GM04504 (cell line): ENCODE data around the gene SND1.

Experiments used
- DNase-seq: peaks from one replicate; pipeline ENCODE4 v3.0.0-alpha.2; 2012; ENCODE audit warnings: low read depth

SND1 gene

DNA sequence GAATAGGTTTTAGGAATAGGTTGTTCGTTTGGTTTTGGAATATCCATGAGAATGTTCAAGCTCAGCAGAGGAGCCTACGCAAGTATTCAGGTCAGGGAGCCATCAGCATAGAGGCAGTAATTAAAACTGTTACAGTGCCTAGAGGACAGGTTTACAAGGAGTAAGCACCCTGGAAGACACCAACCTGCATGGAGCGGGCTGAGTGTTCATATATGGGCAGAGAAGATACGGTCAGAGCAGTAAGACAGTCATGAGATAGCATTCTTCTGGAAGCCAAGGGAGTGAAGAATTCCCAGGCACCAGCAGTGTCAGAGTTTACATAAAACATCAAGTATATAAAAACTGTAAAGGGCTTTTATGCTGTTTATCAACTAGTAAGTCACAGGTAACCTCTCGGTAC, 282.7 kb downstream of the SND1 start:
- no peak for DNase-seq

DNA sequence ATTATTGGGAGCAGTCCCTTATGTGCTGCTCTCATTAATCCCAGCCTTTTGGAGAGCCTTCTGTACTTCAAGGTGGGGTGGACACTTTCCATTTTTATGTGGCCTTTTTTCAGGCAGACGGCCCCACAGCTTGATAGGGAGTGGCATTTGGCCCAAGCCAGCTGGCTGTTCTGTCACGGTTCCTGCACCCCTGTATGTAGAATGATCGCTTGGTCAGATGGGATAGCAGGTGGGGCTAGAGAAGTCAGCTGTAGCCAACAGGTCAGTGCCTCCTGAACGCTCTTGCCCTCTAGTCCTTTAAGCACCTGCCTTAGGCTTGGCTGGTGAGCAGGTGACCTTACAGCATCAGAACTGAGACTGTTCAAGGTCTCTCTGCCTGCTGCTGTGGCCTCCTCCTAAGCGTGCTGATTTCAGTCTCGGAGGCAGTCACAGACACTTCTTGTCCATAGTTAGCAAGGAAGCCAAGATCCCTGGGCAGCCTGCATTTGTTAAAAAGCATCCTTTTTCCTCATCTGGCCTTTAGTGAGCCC, 283.9 kb downstream of the SND1 start:
- no peak for DNase-seq

DNA sequence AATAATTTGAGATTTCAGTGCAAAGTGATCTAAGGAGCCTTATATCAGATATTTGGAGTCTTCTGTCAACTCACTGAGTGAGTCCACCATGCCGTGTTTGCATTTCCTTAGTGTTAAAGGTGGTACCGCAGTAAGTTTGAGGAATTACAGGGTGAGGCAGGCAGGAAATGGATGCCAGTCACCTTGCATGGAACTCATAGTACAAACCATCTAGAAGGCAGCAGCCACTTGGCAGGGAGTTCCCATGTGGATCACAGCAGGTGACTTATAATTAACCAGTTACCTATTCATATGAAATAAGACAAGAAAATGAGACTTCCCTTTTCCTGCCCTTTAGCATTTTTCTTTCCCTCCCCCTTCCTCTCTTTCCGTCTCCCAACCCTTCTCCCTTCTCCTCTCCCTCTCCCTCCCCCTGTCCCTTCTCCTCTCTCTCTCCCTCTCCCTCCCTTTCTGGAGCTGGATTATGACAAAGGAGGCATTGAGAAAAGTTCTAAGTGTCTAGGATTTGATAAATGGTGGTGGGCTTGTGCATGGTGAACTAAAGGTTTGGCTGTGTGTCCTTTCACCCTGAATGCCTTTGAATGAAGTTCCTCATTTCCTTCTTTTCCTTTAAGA, 285.2 kb downstream of the SND1 start:
- DNase-seq: no peak

DNA sequence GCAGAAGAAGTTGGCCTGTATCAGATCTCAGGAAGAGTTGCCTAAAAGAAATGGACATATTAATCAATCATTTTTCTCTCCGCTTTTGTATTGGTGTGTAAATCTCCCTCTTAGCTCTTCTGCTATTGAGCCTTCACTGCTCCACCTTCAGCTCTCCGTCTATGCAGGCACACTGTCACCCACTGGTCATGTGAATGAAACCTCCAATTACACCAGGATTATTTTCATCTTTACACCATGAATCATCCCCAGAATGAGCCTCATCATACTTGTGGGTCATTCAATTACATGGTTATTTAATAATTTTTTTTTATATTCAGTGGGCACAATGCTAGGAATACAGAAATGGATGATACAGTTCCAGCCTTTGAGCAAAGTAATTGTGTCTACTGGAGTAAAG, 286.6 kb downstream of the SND1 start:
- DNase-seq: peak; percentile 60

DNA sequence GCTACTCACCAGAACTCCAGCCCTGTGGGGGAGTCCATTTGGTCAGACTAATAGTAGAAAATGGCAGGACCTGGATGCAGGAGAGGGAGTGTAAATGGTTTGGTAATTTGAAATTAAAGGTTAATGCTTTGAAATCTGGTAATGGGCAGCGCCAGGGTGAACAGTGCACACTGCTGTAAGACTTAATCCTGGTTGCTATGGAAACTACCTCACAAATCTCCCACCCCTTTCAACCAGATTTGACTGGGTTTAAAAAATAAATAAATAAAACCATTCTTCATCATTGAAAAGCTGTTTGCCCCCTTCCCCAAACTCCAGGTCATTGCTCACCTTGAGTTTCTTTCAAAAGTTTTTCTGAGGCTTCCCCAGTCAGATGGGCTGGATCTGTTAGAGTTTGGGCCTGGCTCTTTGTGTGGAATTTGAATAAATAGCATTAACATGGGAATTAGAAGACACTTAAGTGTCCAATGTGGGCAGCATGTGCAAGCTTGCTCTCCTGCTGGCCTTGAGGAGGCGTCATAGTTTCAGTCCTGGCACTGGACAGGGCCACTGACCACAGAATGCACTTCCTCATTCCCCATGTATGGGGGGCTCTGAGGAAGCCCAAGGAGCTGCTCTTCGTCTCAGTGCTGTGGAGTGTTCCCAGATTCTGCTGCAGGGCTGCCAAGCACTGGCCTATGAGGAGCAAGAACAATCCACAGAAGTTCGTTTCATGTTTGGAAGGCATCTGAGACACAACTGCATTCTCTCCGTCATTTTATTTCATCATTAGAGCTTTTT, 288.6 kb downstream of the SND1 start:
- DNase-seq: peak; percentile 8

DNA sequence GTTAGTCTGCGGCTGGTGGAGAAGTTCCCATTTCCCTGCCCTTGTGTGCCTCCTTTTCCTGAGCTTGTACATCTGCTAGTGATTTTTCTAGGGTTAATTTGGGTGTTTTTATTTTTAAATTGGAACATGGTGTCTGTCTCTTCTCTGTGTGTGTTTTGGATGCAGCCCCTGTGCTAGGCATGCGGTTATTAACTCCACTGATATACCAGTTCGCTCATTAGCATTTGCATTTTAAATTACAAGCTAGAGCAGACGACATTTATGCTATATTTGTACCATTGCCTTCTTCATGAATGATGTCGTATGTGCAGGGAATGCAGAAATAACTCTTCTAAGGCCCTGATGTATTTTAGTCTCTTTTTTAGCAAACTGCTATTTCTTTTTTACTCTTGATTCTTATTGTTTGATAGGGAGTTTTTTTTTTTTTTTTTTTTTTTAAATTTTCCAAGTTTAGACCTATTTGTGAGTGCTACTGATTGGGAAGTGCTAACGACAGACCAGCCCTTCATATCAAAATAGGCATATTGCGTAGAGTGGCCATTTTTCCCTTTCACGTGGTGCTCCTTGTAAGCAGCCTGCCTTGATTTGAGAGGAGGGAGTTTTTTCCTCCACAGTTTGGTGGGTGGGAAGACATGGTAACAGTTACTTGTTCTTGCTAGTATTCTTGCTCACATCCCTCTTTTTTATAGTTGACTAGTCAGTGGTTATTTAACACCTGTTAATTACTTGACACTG, 289.6 kb downstream of the SND1 start:
- no peak for DNase-seq

DNA sequence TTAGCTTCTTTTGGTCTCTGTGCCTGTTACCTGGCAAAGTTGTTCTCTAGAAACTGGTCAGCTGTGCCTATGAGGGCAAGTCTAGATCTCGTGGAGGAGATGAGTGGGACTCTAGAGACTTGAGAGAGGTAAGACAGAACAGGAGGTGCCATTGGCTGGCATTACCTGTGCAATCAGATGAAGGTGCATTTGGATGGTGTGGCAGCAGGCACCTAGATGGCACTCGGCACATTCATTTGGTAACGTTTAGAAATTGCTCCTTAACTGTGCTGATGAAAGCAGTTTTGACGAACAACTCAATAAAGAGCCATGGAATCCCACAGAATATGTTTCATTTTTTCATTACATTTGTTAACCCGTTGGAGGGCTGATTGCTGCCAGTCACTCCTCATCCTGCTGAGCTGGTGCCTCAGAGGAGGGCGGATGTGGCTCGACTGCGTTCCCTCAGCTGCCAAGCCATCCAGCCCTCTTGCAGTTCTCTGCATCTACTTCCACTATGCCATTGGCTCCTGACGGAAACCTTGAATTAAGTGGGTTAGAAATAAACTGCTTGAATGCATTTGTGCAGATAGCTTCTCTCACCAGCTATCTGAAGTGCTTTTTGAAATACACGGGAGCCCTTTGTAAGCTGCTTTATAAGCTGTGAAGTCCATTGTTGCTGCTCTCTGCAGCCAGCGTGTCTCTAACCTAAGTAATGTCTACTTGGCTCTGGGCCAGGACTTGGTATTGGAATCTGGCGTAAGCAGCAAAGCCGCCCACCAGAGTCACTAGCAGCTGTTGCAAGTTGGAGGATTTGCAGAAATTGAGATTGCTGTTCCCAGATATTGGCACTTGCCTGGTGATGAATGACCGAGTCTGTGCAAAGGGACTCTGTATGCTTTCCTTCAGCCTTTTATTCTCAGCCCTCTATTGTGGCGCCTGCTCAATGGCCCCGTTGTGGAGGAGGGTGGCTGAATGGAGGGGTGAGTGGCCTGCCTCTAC, 291.8 kb downstream of the SND1 start:
- DNase-seq: no peak

DNA sequence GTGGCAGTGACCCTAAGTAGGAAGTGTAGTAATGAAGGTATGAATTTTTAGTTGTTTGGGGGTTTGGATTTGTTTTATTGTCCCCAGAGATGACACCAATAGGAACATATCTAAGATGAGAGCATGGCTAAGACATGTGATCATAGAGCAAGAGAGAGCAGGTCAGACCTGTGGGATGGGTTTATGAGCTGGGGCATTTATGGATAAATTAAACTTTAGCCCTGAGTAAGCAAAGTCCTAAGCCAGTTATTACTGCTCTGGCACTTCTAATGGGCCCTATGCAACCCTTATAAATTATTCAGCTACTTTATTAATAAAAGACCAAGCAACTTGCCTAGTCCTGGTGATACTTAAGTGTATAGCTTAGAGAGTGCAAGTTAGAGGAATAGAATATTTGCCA, 294.1 kb downstream of the SND1 start:
- no peak for DNase-seq

DNA sequence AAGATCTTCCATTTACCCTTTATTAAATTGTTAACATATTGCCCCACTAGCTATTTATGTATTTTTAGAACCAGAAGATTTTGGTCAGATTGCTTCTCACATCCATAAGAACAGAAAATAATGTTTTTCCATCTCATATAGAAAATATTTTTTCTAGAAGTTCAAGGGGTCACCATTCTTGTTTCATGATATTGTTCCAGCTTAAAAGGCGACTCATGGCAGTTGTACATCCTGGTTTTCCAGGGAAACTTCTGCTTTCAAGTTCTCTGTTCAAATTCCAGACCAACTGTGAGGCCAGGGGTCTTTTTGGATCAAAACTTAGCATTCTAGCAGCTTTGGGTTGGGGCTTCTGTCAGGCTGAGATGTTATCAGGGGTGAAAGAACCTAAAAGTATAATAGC, 294.9 kb downstream of the SND1 start:
- DNase-seq: no peak

DNA sequence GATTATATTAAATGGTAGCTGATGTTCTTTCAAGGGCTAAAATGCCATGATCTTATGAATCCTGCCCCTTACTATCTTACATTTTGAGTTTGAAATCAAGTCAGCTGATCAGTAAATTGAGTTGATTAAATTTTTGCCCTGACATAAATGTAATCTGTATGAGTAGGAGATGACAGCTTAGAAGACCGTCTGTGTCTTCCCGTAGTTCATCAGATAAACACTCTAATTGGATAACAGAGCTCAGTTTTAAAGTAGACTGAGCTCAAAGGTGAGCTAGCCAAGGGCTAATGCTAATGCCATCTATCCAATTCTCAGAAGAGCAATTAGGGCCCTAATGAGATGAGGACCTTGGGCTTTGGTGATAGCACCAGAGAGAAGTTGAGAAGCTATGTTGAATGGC, 296.3 kb downstream of the SND1 start:
- DNase-seq: no peak

DNA sequence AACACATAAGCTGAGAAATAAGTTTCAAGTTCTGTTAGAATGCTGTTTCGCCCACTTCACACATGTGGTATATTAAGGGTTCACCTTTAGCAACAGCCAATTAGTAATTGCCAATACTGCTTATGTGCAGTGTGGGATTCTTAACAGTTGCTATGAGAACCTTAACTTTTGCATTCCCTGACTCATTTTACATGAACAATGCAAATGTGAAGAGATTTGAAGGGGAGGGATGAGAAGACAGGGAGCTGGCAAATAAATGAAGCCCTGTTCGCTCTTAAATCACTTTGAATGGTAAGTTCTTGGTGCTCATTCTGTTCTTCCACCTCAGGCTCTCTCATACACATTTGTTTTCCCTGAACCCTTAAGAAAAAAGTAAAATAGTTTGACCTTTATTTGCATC, 296.9 kb downstream of the SND1 start:
- DNase-seq: no peak

DNA sequence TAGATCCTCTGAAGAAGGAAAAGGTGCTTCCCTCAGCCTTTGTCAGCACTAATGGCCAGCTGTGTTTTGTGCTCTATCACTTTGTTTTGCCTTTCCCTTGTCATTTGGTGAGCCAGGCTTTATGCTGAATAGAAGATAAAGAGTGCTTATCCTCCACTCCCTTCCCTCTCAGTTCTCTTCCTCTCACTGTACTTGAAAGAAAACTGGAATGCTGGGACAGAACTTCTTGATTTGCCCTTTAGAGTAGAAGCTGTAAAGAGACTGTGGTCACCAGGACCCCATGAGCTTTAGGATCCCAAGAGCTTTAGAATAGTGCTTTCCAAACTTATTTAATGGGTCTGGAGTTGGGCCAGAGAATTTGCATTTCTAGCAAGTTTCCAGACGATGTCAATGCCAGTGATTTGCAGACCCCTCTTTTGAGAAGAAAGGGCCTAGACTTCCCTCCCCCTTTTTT, 297.8 kb downstream of the SND1 start:
- DNase-seq: no peak

DNA sequence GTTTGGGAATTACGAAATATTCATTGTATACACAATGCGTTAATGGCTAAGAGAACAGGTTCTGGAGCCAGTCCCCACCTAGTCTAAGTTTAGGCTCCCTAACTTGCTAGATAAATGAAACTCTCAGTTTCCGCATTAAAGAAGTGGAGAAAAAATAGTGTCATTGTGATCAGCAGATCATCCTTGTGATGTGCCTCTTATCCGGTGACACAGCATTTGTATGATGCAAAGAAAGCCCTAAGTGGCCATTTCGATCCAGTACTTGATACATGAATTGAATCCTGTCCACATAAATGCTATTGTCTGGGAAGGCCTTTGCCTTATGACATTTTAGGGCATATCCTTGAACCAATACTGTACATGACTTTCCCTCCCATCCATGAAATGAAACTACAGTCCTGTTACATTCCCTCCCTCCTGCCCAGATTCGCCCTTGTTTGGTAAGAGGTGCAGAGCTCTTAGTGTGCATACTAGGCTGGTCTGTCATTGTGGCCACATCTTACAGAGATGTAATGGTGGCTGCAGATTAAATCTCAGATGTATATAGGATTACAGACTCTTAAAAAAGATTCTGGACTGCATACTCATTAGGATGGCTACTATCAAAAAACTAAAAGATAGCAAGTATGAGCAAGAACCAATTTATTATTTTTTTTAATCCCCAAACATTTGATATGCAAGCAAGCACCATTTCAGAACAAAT, 298.4 kb downstream of the SND1 start:
- no peak for DNase-seq

DNA sequence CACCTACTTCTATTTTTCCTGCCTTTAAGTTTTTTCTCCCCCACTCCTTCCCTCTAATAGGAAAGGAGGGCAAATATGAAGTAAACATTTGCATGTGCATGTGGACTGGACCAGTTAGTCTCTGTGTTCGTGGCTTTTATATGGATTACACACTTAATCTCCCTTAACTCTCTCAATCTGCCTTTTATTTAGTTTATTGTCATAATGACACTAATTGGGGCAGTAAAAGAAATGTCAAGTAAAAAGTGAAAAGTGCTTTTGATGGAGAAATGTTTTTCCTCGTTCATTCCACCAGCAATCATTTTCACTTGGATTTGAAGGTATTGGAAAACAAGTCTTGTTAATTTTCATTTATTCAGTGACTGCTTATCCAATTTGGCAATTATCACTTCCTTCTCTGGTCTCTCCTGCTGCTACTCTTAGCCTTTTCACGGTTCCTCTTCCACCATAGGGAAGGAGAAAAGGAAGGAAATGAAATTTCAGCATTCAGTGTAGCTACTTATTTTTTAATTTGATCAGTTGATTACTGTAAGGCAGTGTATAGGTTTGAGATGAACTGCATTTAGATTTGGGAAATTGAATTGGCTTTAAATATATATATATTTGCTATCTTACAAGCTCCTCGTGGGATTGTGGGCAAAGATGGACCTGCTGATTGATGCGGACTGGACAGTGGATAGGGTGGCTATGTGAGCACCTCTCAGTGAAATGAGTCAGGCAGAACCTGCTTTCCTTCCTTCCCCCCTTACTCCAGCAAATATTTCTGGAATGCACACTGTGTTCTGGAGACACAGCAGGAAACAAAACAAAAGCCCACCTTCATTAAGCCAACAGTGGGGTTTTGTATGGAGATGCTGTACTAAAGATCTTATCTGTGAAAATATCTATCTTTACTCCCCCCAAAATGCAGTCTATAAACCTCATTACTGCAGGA, 301.7 kb downstream of the SND1 start:
- no peak for DNase-seq

DNA sequence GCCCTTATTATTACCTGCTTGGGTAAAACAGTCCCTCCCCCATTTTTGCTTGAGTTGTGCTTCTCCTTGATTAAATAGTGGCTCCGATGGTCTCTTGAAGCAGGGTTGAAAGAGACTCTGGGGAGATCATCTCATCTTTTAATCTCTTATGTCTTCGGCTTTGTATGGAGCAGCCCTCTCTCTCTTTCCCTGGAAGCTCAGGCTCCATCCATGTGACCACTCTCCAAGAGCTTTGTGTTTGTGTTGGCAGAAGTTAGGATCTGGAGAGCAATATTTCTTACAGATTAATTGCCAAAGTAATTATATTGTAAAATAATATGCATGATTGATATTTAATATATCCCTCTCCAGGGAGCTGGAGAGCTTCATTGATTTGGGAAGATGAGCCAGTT, 302.4 kb downstream of the SND1 start:
- DNase-seq: no peak

DNA sequence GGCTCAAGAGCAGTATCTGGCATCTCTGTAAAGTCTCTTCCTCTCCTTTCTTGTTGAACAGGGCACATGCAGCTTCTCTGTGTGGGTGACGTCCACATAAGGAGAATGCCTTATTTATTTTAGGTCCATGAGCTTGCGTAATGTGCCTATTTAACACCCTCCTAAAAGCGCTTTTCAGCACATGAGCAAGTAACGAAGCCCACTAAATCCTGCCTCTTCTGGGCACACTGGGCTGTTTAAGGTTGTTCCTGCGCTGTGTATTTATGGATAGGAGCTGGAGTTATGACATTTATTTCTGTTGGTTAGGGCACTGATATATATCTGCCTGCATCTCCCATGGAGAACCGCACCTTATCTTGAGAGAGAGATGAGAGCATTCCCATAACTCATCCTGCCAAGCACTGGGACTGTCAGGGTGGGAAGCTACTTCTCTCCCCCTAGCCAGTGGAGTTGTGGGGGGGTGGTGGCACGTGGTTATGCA, 303.1 kb downstream of the SND1 start:
- DNase-seq: no peak

DNA sequence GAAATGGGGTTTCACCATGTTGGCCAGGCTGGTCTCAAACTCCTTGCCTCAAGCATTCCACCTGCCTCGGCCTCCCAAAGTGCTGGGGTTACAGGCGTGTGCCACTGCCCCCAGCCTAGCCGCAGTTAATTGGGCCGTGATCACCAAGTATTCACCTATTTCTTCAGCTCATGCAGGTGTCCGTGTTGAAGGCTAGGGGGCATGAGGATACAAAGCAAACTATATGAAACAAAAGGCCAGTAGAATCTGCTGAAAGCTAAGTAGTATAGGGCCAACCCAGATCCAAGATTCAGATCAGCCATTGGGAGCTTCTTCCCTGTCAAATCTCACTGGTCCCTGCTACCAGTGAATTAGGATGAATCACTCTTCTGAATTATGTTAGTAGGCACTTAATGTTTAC, 305.9 kb downstream of the SND1 start:
- DNase-seq: no peak

DNA sequence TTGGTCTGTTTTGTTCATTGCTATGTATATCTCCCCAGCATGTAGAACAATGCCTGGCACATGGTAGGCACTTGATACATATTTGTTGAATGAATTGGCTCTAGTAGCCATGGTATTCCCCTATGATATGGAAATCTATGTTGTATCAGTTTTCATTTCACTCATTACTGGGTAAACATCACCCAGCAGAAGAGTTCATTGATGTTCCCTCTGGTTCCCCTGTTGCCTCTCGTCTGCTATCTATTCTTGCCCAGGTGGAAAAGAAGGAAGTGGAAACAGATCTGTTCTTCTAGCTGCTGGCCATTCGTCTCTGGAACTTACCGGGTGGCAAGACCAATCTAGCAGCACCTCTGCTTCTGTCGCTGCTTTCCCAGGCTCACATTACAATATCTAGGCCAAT, 307.8 kb downstream of the SND1 start:
- DNase-seq: no peak

DNA sequence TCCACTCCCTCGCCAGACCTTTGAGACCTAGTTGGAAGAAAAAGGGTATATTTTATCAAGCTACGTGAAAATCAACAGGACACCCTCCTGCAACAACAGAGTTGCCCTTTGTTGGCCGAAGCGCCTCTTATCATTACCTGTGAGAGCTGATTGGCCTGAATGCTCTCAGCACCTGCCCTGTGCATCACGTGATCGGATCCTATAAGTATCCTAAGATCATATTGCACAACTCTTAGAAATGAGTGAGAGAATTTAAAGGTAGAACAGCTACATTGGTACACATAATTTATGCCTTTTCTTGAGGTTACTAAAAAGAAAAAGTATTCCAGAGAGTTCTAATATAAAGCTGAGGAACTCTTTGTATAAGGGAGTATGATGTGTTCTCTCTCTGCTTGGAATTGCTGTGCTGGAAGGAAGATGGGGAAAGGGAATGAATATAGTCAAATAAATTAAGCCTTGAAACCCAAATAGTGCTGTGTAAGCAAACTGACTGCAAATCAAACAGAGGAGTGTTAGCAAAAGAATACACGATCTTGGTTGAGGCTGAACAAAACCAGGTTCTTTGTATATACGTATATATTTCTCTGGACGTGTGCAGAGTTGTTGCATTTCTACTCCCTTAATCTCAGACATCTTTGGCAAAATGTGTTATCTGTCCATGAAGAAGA, 309.9 kb downstream of the SND1 start:
- DNase-seq: no peak
